COLO668 (cell line): Measurements from ENCODE around the gene DNMT1.
"Not testable (repeated sequence)": the region's sequence is repeated elsewhere in the genome, so short reads cannot be mapped to it uniquely, and the experiment has no call there.

Source experiments
- DNase-seq: peaks from one replicate; lab custom pipeline; 2025; ENCODE audit not compliant: unreplicated experiment; lab: John Stamatoyannopoulos, UW

The DNMT1 gene

DNA sequence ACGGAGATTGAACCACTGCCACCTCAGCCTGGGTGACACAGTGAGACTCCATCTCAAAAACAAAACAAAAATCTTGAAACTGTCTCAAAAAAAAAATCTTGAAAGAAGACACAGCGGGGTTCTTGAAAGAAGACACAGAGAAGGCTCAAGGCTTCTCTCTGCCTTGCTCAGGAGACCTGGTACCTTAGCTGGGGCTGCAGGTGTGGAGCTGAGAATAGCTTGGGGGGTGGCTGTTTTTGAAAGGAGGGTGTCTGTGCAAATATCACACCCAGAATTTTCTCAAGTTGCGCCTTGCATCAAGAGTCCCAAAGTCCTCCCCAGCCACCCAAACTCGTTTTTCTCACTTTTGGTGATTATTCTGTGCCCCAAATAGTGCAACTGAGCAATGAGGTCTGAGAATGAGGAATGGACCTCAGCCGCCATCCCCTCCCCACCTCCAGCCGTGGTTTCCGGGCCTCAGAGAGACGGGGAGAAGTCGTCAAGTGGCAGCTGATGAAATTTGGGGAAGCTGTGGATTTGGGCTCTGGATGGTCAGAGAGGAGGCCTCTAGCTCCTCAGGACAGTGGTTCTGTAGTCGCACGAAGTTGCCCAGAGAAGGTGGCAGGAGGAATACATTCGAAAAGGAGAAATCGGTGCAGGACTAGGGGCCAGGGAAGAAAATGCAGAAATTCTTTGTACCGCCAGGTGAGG, 27.6 kb upstream of the DNMT1 start:
- DNase-seq = no peak

DNA sequence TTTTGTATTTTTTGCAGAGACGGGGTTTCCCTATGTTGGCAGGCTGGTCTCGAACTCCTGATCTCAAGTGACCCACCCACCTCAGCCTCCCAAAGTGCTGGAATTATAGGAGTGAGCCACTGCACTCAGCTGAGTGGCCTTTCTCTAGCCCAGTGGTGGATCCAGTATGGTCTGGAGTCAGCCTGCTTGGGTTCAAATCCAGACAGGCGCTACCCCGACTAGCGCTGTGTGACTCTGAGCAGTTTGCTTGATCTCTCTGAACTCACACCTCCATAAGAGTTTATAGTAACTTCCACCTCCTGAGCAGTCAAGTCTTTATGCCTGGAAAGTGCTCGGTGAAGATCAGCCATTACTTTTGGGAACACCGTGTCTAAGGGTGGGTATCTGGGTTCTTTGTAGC, 25.9 kb upstream of the DNMT1 start:
- no peak for DNase-seq

DNA sequence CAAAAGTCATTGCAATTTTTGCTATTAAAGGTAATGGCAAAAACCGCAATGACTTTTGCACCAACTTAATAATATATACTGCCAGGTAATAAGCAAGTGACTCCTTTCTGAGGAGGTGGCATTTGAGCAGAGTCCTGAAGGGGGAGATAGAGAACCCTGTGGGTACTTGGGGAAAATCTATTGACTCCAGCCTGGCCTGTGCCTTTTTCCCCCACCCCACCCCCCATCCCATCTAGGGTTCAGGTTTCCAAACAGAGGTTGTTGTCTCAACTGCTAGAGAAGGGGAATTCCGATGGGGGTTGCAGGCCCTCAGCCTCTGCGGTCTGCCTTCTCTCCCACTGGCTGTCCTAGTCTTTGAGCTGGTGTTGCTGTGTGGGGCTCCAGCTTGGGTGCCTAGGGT, 24.9 kb upstream of the DNMT1 start:
- DNase-seq = peak; percentile 76

DNA sequence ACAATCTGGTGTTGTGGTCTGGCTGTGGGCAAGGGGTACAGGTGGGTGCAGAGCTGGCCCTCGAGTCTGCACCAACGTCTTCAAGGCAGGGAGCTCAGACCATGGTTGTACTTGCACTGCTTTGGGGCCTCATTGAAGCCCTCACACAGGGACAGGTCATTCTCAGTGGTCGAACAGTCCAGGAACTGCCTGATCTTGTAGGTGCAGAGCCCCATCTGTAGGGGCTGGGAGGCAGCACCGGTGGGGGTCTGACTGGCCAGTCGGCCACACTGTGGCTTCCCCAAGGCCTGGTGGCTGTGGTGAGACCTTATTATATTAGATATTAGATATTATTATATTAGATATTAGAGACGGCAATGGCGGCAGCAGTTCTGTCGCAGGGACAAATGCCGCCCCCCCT, 22.3 kb upstream of the DNMT1 start:
- no peak for DNase-seq

DNA sequence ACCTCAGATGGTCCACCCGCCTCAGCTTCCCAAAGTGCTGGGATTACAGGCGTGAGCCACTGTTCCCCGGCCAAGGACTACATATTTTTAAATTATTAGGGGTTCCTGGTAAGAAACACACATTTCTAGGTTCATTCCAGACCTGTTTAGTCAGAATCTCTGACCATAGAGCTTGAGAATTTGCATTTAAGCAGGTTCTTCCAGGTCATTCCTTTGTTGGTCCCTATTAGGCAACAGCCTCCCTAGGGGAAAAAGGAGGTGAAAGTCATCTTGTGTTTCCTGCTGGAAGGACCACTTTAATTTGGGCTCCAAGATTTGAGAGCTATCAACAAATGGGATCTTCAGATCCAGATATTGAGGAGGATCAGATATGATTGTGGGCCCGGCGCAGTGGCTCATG, 20.0 kb upstream of the DNMT1 start:
- DNase-seq = no peak

DNA sequence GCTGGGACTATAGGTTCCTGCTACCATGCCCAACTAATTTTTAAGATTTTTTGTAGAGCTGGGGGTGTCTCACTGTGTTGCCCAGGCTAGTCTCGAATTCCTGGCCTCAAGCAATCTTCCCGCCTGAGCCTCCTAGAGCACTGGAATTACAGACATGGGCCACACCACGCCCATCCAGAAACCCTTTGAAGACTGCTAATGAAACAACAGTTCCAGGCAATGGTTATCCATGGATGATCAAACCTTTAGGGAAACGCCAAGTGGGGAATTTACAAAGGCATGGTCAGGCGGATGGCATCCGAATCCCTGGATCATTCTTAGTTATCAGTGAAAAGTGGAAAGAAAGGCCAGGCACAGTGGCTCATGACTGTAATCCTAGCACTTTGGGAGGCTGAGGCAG, 16.9 kb upstream of the DNMT1 start:
- DNase-seq = no peak

DNA sequence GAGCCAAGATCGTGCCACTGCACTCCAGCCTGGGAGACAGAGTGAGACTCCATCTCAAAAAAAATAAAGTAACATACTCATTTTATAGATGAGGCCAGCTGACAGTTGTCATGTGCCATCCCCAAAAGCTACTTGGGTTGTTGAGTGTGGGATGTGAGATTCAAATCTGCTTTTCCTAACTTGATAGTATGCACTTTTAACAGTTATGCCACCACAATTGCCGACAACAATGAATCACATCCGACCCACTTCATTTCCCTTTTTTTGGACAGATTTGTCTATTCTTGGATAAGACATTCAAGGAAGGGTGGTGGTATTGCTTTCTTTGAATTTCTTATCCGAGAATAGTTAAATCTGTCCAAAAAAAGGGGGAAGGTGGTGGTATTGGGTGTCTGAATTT, 16.3 kb upstream of the DNMT1 start:
- DNase-seq = no peak

DNA sequence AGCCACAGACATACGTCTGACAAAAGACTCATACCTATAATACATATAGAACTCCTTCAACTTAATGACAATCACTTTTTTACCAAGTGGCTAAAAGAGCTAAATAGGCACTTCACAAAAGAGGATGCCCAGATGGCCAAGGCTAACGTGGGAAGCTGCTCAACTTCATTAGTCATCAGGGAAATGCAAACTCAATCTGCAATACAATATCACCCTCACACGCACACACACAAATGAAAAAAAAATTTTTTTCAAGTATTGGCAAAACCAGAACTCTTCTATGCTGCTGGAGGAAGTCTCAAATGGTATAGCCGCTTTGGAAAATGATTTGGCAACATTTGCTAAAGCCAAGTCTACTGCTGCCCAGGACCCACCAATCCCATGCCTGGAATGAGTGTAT, 14.6 kb upstream of the DNMT1 start:
- DNase-seq = no peak

DNA sequence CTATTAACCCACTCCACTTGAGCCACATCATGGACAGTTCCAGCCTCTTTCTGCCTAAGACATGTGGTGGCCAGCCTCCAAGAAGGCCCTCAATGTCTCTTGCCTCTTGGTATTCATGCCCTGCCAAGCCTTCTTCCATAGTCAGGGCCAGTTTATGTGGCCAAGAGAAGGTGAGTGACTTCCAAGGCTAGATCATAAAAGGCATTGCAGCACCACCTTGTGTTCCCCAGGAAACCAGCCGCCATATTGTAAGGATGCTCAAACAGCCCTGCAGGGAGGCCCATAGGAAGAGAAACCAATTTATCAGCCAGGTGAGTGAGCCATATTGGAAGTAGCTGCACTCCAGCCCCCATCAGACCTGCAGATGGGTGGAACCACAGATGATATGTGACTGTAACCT, 12.3 kb upstream of the DNMT1 start:
- DNase-seq = no peak

DNA sequence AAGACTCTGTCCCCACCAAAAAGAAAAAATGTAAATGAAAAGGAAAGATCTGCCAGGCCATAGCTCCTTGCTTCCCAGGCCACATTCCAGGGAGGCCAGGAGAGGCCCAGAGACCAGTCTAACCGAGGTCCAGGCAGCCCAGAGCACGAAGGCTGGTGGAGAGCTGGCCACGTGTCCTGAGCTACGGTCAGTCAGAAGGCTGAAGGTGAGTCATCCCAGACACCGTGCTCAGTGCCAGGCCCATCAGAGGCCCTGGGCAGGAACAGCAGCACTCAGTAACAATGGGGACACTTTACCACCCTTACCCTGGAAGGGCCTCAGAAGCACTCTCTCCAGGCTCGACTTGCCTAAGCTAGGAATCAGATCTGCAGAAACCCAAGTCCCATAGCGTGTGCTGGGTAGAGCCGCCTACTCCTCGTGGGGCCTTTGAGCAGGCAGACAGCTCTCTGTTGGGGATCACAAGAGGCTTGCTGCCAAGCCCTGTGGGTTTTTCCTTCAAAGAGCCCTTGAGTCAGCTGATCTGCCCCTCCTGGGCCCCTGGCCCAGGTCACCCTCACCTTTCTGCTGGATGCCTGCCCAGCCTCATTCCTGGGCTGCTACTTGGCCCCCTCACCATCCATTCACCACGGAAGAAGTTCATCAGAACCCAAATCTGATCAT, 11.6 kb upstream of the DNMT1 start:
- no peak for DNase-seq

DNA sequence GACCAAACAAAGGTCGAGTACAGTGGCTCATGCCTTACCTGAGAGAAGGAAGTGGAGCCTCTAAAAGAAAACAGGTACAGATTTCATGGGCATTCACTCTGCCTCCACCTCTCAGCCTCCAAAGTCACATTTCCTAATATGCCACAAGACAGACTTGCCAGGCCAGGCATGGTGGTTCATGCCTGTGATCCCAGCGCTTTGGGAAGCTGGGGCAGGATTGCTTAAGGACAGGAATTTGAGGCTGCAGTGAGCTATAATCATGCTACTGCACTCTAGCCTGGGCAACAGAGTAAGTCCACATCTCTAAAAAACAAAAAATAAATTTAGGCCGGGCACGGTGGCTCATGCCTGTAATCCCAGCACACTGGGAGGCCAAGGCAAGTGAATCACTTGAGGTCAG, 10.9 kb upstream of the DNMT1 start:
- DNase-seq = no peak

DNA sequence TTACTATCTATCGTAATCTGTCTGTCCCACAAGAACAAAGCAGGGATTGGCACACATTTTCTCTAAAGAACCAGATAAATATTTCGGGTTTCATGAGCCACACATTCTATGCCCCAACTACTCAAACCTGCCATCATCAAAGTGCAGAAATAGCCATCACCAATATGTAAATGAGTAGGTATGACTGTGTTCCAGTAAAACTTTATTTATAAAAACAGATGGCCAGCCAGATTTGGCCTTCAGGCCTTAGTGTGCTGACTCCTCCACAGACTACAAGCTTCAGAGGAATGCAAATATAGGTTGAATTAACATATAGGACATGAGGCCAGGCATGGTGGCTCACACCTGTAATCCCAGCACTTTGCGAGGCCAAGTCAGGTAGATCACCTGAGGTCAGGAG, 8.9 kb upstream of the DNMT1 start:
- DNase-seq = no peak

DNA sequence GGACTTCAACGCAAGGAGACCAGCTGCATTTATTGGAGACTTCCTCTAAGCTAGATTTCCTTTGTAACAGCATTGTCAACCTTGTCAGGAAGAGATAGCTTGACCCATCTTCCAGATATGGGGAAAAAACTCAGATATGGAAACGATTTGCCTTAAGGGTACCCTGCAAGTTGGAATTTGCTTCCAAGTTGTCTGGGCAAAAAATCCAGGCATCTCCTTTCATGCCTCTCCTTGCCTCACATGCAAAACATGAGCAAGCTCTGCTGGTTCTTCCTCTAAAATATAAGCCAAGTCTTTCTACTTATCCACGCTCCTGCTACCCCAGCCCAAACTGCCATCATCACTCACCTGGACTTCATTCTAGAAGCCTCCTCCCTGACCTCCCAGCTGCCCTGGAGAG, 6.4 kb upstream of the DNMT1 start:
- no peak for DNase-seq

DNA sequence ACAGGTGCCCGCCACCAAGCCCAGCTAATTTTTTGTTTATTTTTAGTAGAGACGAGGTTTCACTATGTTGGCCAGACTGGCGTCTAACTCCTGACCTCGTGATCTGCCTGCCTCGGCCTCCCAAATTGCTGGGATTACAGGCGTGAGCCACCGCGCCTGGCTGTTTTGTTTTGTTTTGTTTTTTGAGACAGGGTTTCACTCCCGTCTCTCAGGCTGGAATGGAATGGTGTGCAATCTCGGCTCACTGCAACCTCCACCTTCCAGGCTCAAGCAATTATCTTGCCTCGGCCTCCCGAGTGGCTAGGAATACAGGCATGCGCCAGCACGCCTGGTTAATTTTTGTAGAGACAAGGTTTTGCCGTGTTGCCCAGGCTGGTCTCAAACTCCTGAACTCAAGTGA, 5.3 kb upstream of the DNMT1 start:
- not testable (repeated sequence) for DNase-seq

DNA sequence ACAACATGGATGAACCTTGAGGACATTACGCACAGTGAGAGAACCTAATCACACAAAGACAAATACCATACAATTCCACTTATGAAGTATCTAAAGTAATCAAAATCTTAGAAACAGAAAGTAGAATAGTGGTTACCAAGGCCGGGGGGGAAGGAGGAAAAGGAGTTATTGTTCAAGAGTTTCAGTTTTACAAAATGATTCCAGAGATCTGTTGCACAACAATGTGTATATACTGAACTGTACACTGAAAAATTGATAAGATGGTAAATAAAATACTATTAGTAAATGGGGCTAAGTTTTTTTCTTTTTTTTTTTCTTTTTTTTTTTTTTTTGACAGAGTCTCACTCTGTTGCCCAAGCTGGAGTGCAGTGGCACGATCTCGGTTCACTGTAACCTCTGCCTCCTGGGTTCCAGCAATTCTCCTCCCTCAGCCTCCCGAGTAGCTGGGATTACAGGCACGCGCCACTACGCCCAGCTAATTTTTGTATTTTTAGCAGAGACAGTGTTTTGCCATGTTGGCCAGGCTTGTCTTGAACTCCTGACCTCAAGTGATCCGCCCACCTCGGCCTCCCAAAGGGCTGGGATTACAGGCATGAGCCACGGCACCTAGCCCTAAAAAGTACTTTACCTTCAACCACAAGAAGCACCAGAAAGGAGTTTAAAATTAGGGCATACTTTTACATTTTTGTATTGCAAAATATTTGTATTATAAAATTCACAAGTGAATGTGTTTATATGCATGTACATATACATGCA, 4.3 kb upstream of the DNMT1 start:
- not testable (repeated sequence) for DNase-seq

DNA sequence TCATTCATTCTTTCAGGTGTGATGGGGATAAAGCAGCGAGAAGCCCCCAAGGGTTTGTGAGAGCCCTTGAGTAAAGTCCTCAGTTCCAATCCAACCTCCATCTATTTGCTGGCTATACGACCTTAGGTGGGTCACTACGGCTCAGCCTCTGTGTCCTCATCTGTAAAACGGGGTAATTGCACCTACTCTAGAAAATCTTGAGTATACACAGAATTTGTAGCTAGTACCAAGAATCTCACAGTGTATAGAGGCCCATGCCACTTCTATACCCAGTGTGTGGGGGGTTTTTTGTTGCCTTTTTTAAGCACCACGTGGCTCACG, 406 bp upstream of the DNMT1 start:
- no peak for DNase-seq

DNA sequence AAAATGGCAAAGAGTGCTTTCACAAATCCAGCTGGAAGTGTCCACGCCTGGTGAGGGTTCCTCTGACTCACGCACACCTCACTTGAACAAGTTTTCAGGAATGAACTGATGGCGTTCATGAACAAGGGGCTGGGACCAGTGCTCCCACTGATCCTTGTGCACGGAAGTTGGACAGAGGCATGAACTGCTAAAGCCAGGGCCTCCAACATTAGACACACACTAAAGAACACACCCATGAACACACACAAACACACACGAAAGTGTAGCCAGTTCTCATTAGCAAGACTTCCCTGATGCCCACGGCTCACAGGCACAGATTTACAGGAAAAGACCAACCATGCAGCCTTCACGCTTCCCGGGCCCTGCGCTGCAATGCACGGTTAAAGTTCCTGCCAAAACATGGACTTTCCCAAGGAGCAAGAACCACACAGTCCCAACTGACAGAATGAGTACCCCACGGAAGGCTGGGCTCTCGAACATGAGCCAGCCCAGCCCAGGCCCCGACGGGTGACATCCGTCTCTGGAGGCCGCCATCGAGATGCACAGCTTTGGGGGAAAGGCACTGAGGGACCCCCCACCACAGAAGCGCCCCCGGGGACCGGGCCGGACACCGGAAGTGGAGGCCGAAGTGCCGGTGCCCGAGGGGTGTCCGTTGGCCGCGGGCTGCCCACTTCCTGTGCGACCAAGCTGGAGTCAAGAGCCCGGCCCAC, 808 bp downstream of the DNMT1 start:
- DNase-seq = no peak

DNA sequence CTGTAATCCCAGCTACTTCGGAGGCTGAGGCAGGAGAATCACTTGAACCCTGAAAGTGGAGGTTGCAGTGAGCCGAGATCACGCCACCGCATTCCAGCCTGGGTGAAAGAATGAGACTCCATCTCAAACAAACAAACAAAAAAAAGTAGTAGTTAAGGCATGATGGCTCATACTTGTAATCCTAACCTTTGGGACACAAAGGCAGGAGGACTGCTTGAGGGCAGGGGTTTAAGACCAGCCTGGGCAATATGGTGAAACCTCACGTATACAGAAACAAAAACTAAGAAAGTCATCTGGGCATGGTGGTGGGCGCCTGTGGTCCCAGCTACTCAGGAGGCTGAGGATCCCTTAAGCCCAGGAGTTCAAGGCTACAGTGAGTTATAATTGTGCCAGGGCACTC, 1.8 kb downstream of the DNMT1 start:
- DNase-seq = no peak

DNA sequence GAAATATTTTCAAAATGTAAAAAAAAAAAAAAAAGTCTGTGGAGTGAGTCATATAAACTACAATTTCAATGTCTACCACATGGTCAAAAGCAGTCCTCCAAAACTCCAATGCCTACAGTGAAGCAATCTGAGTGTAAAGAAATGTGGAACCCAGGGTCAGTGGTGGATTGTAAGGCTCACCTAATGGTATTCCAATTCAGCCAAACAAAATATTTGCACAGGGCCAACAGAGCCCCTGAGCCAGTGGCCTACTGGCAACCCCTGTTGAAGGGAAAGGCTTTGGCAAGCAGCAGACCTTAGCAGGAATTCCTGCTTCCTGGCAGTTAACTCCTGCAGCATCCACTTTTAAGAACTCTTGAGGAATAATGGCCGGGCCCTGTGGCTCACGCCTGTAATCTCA, 3.4 kb downstream of the DNMT1 start:
- DNase-seq = no peak

DNA sequence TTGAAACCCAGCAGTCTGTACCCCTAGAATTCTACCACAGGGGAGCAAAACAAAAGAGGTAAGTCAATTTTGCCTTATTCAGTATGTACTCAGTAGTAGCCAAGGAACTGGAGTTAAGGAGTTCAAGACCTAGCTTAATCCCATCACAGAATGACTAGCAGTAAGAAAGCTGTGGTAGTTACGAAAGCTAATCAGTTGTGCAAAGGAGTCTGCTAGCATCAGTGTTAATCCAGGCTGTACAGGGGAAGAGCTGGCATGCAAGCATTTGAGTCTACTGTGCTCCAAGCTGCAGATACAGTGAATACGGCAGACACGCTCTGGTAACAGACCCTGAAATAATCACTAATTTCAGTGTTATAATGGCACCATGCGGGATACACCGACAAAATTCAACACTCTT, 4.7 kb downstream of the DNMT1 start:
- no peak for DNase-seq

DNA sequence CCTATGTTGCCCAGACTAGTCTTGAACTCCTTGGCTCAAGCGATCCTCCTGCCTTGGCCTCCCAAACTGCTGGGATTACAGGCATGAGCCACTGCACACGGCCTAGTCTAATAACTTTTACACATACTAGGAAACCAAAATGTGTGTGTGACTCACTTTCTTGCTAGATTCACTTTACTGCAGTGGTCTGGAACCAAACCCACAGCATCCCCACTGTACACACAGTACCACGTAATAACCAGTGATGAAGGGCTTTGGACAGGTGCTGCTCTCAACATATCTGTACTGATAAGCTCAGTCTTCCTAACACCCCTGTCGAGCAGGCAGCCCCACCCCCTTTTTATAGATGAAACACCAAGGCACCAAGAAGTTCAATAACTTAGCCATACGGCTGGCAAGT, 5.1 kb downstream of the DNMT1 start:
- DNase-seq = no peak

DNA sequence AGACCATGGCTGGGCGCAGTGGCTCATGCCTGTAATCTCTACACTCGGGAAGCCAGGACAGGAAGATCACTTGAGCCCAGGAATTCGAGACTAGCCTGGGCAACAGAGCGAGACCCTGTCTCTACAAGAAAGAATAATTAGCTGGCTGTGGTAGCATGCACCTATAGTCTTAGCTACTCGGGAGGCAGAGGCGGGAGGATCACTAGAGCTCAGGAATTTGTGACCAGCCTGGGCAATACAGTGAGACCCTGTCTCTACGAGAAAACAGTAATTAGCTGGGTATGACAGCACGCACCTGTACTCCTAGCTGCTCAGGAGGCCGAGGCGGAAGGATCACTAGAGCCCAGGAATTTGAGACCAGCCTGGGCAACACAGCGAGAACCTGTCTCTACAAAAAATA, 7.4 kb downstream of the DNMT1 start:
- no peak for DNase-seq
